Panc1 (cell line): ENCODE measurements around the gene TFAP2B. TPM values are rescaled to one million over a fixed set of nuclear protein-coding genes. Genes with fewer than 3 reads are reported as not detected.

Experiments used
- ATAC-seq: fragments of 200-7000 bp; cut with Tn5 transposase; 2 replicates; pipeline ENCODE4 v1.9.1; 2020; ENCODE audit warnings: mild to moderate bottlenecking, moderate library complexity
- BruUV-seq: library from RNA; stranded (reverse); fragments of 400-500 nt; replicated peaks from 2 replicates; lab custom pipeline; 2021; lab: Mats Ljungman, UMichigan
- CTCF ChIA-PET: fragments of 300-600 bp; sonication (Branson Sonifier 250); formaldehyde crosslinking; loops from one replicate; lab custom pipeline; 2022; ENCODE audit warnings: antibody characterized with exemption; lab: Charles Lee
- POLR2A ChIA-PET: fragments of 300-600 bp; sonication (Branson Sonifier 250); formaldehyde crosslinking; loops from one replicate; lab custom pipeline; 2022; ENCODE audit warnings: antibody characterized with exemption; lab: Charles Lee
- DNase-seq: peaks from one replicate; pipeline ENCODE4 v3.0.0-alpha.2; 2010; ENCODE audit warnings: low read depth, low spot score
- H3K27ac ChIP-seq: 2 replicates; pipeline ENCODE4 v1.5.1; 2011; ENCODE audit warnings: mild to moderate bottlenecking, low read length, inconsistent platforms
- H3K27me3 ChIP-seq: fragments of 200-500 bp; sonication (Bioruptor generic); 2 replicates; pipeline ENCODE4 v1.6.0; 2014; ENCODE audit warnings: low read length, inconsistent platforms; ENCODE audit not compliant: control insufficient read depth, insufficient read depth
- H3K36me3 ChIP-seq: fragments of 200-500 bp; sonication (Bioruptor generic); 2 replicates; pipeline ENCODE4 v1.5.1; 2014; ENCODE audit warnings: inconsistent platforms, mild to moderate bottlenecking, low read length, moderate library complexity; ENCODE audit not compliant: control insufficient read depth, insufficient read depth
- H3K4me1 ChIP-seq: 2 replicates; pipeline ENCODE4 v1.5.1; 2011; ENCODE audit warnings: inconsistent platforms, mild to moderate bottlenecking, low read length, moderate library complexity; ENCODE audit not compliant: control insufficient read depth, insufficient read depth
- H3K4me3 ChIP-seq, 2 experiments: 2 replicates each; pipeline ENCODE4 v1.5.1; 2011 to 2012; ENCODE audit warnings: low read depth in 2 of 2, low read length in 2 of 2, mild to moderate bottlenecking in 2 of 2, inconsistent platforms in 1 of 2, moderate library complexity in 1 of 2
- H3K9me3 ChIP-seq: fragments of 200-500 bp; sonication (Bioruptor generic); 2 replicates; pipeline ENCODE4 v1.5.1; 2014; ENCODE audit warnings: low read depth, mild to moderate bottlenecking, inconsistent platforms, low read length, moderate library complexity; ENCODE audit not compliant: control insufficient read depth, insufficient read depth
- CTCF ChIP-seq: fragments of 450-650 bp; IDR thresholded peaks from 2 replicates; pipeline ENCODE4 v1.5.1; 2017; ENCODE audit warnings: mild to moderate bottlenecking
- POLR2AphosphoS5 ChIP-seq: IDR thresholded peaks from 2 replicates; pipeline ENCODE4 v1.6.1; 2012; ENCODE audit warnings: mild to moderate bottlenecking, low read depth, low read length, moderate library complexity
- REST ChIP-seq, 2 experiments: IDR thresholded peaks; 2 replicates each; pipeline ENCODE4 v1.6.1; 2011 to 2012; ENCODE audit warnings: low read depth in 2 of 2, control low read depth in 1 of 2, low read length in 1 of 2, mild to moderate bottlenecking in 1 of 2, moderate library complexity in 1 of 2; ENCODE audit not compliant: insufficient read depth in 1 of 2
- SIN3A ChIP-seq: IDR thresholded peaks from 2 replicates; pipeline ENCODE4 v1.6.1; 2012; ENCODE audit warnings: low read depth, mild to moderate bottlenecking, low read length, moderate library complexity, borderline replicate concordance; ENCODE audit not compliant: insufficient read depth
- TCF7L2 ChIP-seq: IDR thresholded peaks from 2 replicates; pipeline ENCODE4 v1.6.1; 2011; ENCODE audit warnings: mild to moderate bottlenecking, low read depth, low read length, inconsistent platforms
- in situ Hi-C: cut with HindIII; loops from 2 replicates; pipeline ENCODE4 v1.10.0; 2016; ENCODE audit warnings: low sequenced_read_pairs, low pct_unique_long_range_greater_than_20kb
- intact Hi-C: fragments of 100-400 bp; cut with micrococcal nuclease; formaldehyde crosslinking; loops from one replicate; pipeline ENCODE4 v1.10.0; 2022; ENCODE audit not compliant: unreplicated experiment
- total RNA-seq: library from RNA; stranded (reverse); gene quantifications from one replicate; pipeline ENCODE4 v1.2.1, GENCODE V29; 2021; ENCODE audit not compliant: unreplicated experiment

The TFAP2B gene
- total RNA-seq, 1 experiment from 2014 or later, result not detected

- Histone ChIP-seq H3K36me3 (no peaks in the 10 kb centered on the region), H3K4me3 (no peak overlapping the region), H3K27me3 (no peaks in the 10 kb centered on the region), H3K4me1 (no peaks in the 10 kb centered on the region), H3K27ac (no peak overlapping the region), H3K9me3 (no peaks in the 10 kb centered on the region)
- intact Hi-C loops, result no loop called here
- no TSS peak for BruUV-seq
- ATAC-seq (no peak), DNase-seq (no peak)
- POLR2A ChIA-PET, result no interaction called here
- in situ Hi-C loops, result no loop called here
- TF ChIP-seq TCF7L2 (no peak), POLR2AphosphoS5 (no peak), SIN3A (no peak), CTCF (no peak), REST (IDR thresholded peaks at IDR 0.05; ENCODE audit: insufficient read depth in 1 of 2, low read depth in 2 of 2, low read length in 1 of 2) (no peak)
- CTCF ChIA-PET, result no interaction called here
Measured at GRCh38 chr6:50887112-50887511, 68.4 kb downstream of the TFAP2B start.

DNA sequence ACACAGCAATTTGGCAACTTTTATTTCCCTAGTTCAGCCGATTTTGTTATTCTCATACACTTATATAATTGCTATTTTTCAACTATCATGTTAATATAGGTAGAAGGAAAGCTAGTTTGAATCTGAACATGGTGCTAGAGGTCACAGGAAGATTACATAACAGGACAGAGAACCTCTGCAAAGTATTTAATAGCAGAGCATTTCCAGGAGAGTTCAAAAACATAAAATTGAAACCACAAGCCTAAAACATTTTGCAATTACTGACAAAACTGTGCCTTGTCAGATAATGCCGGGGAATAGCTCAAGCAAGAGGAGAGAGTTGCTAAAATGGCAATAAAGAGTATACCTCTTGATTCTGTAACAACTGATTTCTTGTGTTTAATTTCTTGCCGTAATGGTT, 70.8 kb downstream of the TFAP2B start:
- in situ Hi-C loops, result no loop called here
- TF ChIP-seq REST (IDR thresholded peaks at IDR 0.05; ENCODE audit: insufficient read depth in 1 of 2, low read depth in 2 of 2, low read length in 1 of 2) (no peak), TCF7L2 (no peak), POLR2AphosphoS5 (no peak), SIN3A (no peak), CTCF (no peak)
- CTCF ChIA-PET, result no interaction called here
- H3K27ac ChIP-seq, result no peak overlapping the region
- H3K27me3 ChIP-seq, result no peaks in the 10 kb centered on the region
- no TSS peak for BruUV-seq
- no peak overlapping the region for H3K4me3 ChIP-seq
- DNase-seq (no peak), ATAC-seq (no peak)
- POLR2A ChIA-PET, result no interaction called here
- intact Hi-C loops, result no loop called here
- no peaks in the 10 kb centered on the region for H3K36me3 ChIP-seq
- H3K4me1 ChIP-seq, result no peaks in the 10 kb centered on the region
- no peaks in the 10 kb centered on the region for H3K9me3 ChIP-seq
